A549 treated with AZD2906 at 1 μM for 4 hours (cell line): ENCODE results near the gene CA7. TPM values are rescaled to one million over a fixed set of nuclear protein-coding genes. Genes with fewer than 3 reads are reported as not detected.

Source experiments
- total RNA-seq: library from RNA; stranded (reverse); fragments of 200-300 nt; extraction: Qiagen RNA extraction; gene quantifications from 5 replicates; pipeline ENCODE4 v1.2.3, GENCODE V29; 2022

The CA7 gene
- 0.05 to 0.06 TPM (median 0.06 TPM) in 3 of 5 replicates, not detected in the others for total RNA-seq

GRCh38 chr16:66844342-66845079 lies at the start of gene CA7:
CA7 (plus strand) TSS chr16:66844414; CDS start chr16:66844488, 74 bp downstream.

GRCh38 chr16:66801320-66802105 lies 42.7 kb upstream of the CA7 start, which contains the start of gene TERB1:
TERB1 (minus strand) TSS chr16:66801584; CDS start chr16:66796798, 4,786 bp downstream.

GRCh38 chr16:66830422-66831404 lies 13.5 kb upstream of the CA7 start, which contains the start of gene NAE1:
NAE1 (minus strand) TSS chr16:66830976; CDS start chr16:66830899, 77 bp downstream.

GRCh38 chr16:66880288-66881013 lies 36.2 kb downstream of the CA7 start, which contains the start of gene PDP2:
PDP2 (plus strand) TSS chr16:66880515; CDS start chr16:66884285, 3,770 bp downstream.

Other genes starting within 250 kb of the CA7 start
- gene CMTM3, start 239.7 kb upstream of the CA7 start, total RNA-seq = 98.3 to 109 TPM (median 103 TPM) in 5 replicates
- gene CMTM4, start 147.7 kb upstream of the CA7 start, total RNA-seq = 23.3 to 36.2 TPM (median 33.8 TPM) in 5 replicates
- gene DYNC1LI2, start 92.8 kb upstream of the CA7 start, total RNA-seq = 39.0 to 57.7 TPM (median 46.9 TPM) in 5 replicates
- gene TERB1, start 42.8 kb upstream of the CA7 start, total RNA-seq = 0.05 TPM in 1 of 5 replicates, not detected in the others
- 57.8 to 69.8 TPM (median 59.6 TPM) in 5 replicates for gene NAE1, start 13.4 kb upstream of the CA7 start, total RNA-seq
- gene PDP2, start 36.1 kb downstream of the CA7 start, total RNA-seq = 5.3 to 6.8 TPM (median 5.9 TPM) in 5 replicates
- gene CDH16, start 74.5 kb downstream of the CA7 start, total RNA-seq = 7.0 to 10.5 TPM (median 9.9 TPM) in 5 replicates
- 53.2 to 85.6 TPM (median 74.1 TPM) in 5 replicates for gene RRAD, start 81.1 kb downstream of the CA7 start, total RNA-seq
- gene CIAO2B, start 90.0 kb downstream of the CA7 start, total RNA-seq = 146 to 198 TPM (median 194 TPM) in 5 replicates
- 35.8 to 37.3 TPM (median 36.7 TPM) in 5 replicates for gene CES2, start 91.1 kb downstream of the CA7 start, total RNA-seq
- gene CES3, start 116.9 kb downstream of the CA7 start, total RNA-seq = 2.1 to 2.9 TPM (median 2.4 TPM) in 5 replicates
- 2.9 to 4.9 TPM (median 4.0 TPM) in 5 replicates for gene CES4A, start 144.2 kb downstream of the CA7 start, total RNA-seq
- 53.5 to 68.5 TPM (median 55.2 TPM) in 5 replicates for gene CBFB, start 184.7 kb downstream of the CA7 start, total RNA-seq